GM19193 (cell line): ENCODE results near the gene TPD52L1.

Source experiments
- POLR2A ChIP-seq: IDR thresholded peaks from 4 replicates; pipeline ENCODE4 v1.6.1; 2011; ENCODE audit not compliant: insufficient read depth, insufficient read length; ENCODE audit errors: extremely low read depth

TPD52L1 gene

DNA sequence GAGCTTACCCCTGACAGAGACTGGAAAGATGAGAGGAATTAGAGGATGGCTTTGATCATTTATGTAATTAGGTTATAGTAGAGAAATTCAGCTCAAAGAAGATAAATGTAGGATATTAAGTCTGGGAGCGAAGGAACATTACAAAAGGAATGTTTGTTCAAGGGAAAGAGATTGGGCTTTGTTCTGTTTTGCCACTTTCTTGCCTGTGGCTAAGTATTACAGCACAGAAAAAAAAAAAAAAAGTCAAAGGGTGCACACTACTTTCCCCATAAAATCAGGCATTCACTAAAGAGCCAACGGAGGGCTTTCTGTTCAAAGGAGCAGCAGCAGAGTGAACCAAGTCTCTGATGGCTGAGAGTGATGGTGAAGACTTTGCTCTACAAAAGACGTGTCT is 153.2 kb downstream of the TPD52L1 start:
- TF ChIP-seq POLR2A, result no peak

DNA sequence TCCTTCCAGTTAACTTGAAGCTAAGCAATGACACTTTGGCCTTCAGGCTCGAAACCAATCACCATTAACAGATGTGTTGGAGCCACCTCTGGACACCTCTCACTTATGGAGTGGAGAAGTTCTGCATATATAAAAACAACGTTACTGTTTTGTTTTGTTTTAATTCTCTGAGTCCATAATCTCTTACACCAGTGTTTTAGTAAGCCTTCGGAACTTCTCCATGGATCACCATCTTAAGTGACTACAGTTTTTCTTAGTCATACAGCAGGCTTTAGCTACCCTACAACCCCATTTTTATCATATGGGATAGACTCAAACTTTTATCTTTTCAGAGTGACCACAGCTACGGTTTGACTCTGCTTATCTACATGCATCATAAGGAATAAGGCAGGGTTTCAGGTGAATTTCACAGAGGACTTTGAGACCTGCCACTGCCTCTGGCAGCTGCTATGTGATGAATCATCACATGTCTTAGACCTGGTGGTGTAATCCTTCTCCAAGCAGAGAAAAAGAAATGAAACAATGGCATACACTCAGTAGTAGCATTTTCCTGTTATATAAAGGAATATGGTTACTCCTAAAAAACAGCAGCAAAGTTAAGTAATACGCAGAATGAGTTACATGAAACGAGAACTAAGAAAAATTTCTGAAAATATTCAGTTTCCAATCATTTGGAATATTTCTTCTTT is 153.7 kb downstream of the TPD52L1 start:
- TF ChIP-seq POLR2A, result no peak

DNA sequence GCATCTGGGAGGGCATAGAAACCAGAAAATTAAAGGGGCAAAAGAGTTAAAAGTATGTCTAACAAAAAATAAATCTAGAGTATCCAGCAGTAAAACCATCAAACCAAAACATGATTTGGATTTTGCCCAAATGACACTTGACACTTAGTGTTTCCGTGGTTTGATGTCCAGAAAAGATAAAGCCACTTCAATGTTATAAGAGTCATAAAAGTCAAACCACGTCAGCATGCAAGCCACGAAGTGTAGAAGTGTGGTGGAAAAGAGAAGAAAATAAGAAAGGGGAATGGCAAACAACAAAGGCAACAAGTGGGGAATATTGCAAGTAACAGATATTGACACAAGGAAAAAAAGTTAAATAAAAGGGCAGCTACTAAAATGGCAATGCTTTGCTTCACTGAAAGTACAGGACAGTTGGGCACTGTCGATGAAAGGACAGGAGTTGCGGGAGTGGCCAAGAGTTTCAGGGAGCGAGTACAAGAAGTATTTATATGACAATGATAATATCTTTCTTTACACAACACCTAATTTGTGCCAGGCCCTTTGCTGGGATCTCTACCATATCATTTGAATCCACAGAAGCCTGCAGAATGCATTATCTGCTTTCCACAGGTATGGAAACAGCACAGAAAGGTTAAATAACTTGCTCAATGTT is 154.5 kb downstream of the TPD52L1 start:
- TF ChIP-seq POLR2A, result no peak

DNA sequence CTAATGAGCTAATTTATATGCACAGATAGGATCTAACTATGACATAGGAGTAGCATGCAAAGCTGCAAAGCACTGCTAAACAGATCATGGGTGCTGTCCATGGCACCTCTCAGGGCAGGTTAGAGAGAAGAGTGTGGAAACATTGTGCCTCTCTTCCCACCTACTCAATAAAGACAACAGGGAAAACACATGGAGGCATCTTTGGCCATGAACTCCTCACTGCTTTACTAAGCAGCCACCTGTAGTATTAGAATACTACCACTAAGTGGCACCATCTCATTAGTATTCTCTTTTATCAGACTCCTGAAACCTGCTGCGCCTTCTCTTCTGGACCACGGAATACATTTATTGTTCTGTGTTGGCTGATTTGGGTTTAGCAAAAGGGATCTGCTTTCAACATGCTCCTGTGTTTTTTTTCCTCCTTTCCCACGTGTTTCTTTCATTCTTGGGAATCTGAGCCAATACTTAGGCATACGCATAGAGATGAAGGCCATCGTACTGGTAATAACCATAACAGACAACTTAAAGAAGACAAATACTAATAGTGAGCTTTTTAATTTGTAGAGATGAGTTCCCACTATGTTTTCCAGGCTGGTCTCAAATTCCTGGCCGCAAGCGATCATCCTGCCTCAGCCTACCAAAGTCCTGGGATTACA is 157.5 kb downstream of the TPD52L1 start:
- no peak for TF ChIP-seq POLR2A

DNA sequence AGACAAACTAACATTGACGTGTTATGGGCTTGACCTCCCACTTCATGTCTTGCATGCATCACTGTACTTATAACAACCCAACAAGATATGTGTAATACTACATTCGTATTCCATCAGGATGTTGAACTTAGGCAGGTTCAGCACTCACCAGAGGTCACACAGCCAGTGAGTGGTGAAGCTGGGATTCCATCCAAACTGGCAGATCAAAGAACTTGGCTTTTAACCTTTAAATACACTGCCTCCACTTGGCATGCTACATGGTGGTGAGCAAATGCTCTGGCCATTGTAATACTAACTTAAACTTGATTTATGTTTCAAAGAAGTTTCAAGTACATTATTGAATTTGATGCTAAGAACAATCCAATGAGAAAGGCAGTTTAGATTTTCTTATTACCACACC is 158.9 kb downstream of the TPD52L1 start:
- TF ChIP-seq POLR2A, result no peak

DNA sequence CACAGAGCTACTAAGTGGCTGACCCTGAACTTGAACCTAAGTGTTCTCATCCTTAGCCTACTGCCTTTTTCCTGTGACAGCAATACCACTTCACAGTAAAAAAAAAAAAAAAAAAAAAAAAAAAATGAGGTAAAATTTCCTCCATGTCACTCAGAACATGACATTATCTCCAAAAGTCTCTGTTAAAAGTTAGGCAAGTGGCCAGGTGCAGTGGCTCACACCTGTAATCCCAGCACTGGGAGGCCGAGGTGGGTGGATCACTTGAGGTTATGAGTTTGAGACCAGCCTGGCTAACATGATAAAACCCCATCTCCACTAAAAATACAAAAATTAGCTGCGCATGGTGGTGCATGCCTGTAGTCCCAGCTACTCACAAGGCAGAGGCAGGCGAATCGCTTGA is 159.4 kb downstream of the TPD52L1 start:
- no peak for TF ChIP-seq POLR2A
